Measurements from ENCODE around the gene LRPPRC.
"Not testable (repeated sequence)": the region's sequence is repeated elsewhere in the genome, so short reads cannot be mapped to it uniquely, and the experiment has no call there.

LRPPRC gene

DNA sequence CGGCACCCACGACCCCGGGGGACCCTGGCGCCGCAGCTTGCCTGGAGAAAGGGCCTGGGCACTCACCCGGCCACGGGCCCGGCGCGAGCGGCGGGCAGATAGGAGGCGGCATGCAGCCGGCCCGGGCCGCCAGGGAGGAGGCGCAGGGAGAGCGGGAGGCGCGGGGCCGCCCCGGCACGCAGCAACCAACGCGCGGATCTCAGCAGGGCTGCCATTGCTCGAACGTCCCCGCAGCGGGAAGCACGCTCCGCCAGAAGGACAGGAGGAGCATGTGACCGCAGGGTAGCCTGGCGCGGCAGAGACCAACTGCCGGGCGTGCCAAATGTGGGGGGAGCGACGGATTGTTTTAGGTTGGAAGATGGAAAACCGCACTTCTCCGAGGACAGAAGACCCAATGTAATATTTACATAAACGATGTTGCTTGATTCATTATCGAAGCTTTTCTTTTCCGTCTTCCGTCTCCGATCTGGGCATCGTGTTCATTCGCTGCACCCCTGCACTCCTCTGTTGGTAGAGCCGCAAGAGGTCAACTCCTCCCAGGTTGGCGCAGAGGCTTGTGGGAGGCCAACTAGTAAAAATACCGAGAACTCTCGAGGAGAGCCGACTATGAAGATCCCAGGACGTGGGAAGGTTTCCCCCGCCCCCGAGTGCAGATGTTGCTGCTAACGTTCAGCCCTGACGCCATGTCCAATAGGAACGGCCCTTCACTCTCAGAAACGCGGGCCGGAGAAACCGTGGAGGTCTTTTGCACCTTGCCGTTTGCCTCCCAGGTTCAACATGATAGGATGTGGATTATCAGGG, at the start of gene LRPPRC:
Gene LRPPRC (minus strand): TSS at position 257 of the 801 bp plus-strand sequence. CDS start 42 bp downstream, at position 215.
- H3K4me3 Mint-ChIP-seq: peak within 1 kb of the TSS; percentile 93
- no peaks in the 10 kb centered on the region for H3K9me3 Mint-ChIP-seq
- peak within 1 kb of the TSS; percentile 99 for H3K27ac Mint-ChIP-seq
- DNase-seq: peak; percentile 87
- ATAC-seq: peak; percentile 94
- no peaks in the 10 kb centered on the region for H3K27me3 Mint-ChIP-seq
- H3K4me1 Mint-ChIP-seq: peaks cover 48% of the 10 kb centered on the region
- peaks cover 45% of the 10 kb centered on the region for H3K36me3 Mint-ChIP-seq (ENCODE audit: low read depth)

DNA sequence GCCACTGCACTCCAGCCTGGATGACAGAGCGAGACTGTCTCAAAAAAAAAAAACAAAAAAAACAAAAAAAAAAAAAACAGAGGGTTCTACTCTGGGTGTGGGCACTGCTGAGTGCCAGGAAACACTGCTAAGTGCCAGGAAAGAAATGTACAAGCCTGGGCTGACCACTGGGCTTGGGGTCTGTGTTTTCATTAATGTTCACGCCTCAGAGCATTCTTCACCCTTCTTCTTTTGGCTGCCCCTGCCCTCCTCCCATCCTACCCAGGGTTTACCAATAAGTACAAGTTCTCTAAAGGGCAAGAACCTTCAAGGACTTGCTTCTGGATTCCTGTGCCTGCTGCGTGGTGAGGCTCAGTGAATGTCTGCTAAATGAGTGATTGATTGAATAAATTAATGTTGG, 49.3 kb upstream of the LRPPRC start:
- H3K27me3 Mint-ChIP-seq: no peaks in the 10 kb centered on the region
- H3K4me1 Mint-ChIP-seq: no peaks in the 10 kb centered on the region
- no peaks in the 10 kb centered on the region for H3K36me3 Mint-ChIP-seq (ENCODE audit: low read depth)
- no peaks in the 10 kb centered on the region for H3K9me3 Mint-ChIP-seq
- no peak overlapping the region for H3K27ac Mint-ChIP-seq
- no peak overlapping the region for H3K4me3 Mint-ChIP-seq
- DNase-seq (no peak), ATAC-seq (no peak)

DNA sequence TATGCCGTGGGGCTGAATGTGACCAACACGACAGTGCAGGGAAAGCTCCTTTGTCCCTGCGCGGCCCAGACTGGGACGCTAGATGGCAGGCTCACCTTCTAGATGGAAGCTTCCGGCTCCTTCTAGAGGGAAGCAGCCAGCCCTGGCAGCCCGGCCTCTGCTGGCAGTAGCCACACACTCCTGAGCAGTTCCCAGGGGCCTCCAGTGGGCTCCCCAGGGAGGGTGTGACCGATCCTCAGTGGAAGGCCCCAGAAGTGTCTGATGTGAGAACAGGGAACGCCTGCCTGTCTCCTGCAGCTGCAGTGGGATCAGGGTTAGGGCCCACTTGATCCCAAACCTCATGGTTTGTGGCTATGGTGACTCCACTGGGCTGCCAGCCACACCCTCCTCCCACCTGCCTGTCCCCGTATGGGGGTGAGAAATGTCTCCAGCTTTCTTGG, 48.5 kb upstream of the LRPPRC start:
- Mint-ChIP-seq H3K27ac (no peak overlapping the region), H3K36me3 (ENCODE audit: low read depth) (no peaks in the 10 kb centered on the region), H3K4me3 (no peak overlapping the region), H3K27me3 (no peaks in the 10 kb centered on the region), H3K4me1 (no peaks in the 10 kb centered on the region), H3K9me3 (no peaks in the 10 kb centered on the region)
- peak; percentile 100 for ATAC-seq
- peak; percentile 85 for DNase-seq

DNA sequence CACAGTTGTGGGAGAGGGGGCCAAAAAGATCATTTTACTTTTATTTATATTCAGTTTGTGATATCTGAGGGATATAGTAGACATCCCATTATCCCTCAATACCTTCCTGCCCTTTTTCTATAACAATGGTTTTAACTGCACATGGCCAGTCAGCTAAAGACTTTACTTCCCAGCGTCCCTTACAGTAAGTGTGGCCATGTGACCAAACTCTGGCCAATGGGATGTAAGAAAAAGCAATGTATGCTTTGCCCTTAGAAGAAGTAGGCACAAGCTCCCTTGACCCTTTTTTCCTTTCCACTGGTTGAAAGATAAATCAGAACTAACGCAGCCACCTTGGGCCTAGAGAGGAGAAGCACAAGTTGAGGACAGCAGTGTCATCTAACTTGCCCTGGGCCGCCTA, 44.6 kb upstream of the LRPPRC start:
- no peak overlapping the region for H3K27ac Mint-ChIP-seq
- H3K36me3 Mint-ChIP-seq (ENCODE audit: low read depth): no peaks in the 10 kb centered on the region
- H3K9me3 Mint-ChIP-seq: no peaks in the 10 kb centered on the region
- no peaks in the 10 kb centered on the region for H3K4me1 Mint-ChIP-seq
- H3K27me3 Mint-ChIP-seq: no peaks in the 10 kb centered on the region
- ATAC-seq (no peak), DNase-seq (no peak)
- H3K4me3 Mint-ChIP-seq: no peak overlapping the region

DNA sequence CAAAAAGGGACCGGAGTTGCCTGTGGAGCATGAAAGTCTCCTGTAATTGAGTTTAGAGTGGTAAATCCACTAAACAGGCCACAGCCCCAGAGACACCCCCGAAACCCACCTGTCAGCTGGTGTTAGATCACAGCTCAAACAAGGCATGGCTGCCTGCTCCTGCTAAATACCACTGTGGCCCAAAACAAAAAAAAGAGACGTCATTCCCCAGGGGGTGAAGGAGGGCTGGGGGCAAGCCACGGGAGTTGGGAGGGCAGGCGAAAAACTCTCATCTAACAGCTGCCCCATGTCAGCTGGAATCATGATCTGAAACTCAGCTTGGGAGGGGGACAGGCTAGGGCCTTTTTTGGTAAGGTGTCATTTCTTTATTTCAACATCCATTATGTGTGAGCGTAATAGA, 42.5 kb upstream of the LRPPRC start:
- H3K9me3 Mint-ChIP-seq: no peaks in the 10 kb centered on the region
- no peak for DNase-seq
- no peak overlapping the region for H3K27ac Mint-ChIP-seq
- no peaks in the 10 kb centered on the region for H3K36me3 Mint-ChIP-seq (ENCODE audit: low read depth)
- H3K4me3 Mint-ChIP-seq: no peak overlapping the region
- H3K4me1 Mint-ChIP-seq: no peaks in the 10 kb centered on the region
- ATAC-seq: no peak
- no peaks in the 10 kb centered on the region for H3K27me3 Mint-ChIP-seq

DNA sequence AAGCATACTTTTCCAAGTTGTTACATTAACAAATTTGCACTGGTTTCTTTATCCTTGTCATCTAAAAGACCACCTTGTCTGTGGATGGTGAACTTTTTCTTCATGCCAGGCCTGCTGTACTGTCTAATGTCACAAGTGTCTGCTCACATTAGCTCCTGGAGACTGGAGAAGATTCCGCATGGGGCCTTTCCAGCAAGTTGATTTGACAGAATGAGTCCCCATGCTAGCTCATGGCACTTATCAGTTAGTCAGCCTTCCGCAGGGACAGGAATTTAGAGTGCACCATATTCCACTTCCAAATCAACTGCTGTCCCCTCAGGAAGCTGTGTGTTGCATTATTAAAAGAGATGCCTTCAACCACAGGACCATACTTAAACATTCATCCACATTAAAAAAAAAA, 41.4 kb upstream of the LRPPRC start:
- H3K27ac Mint-ChIP-seq: no peak overlapping the region
- no peaks in the 10 kb centered on the region for H3K4me1 Mint-ChIP-seq
- H3K36me3 Mint-ChIP-seq (ENCODE audit: low read depth): no peaks in the 10 kb centered on the region
- H3K9me3 Mint-ChIP-seq: no peaks in the 10 kb centered on the region
- DNase-seq (no peak), ATAC-seq (no peak)
- H3K27me3 Mint-ChIP-seq: peaks cover 3% of the 10 kb centered on the region
- no peak overlapping the region for H3K4me3 Mint-ChIP-seq

DNA sequence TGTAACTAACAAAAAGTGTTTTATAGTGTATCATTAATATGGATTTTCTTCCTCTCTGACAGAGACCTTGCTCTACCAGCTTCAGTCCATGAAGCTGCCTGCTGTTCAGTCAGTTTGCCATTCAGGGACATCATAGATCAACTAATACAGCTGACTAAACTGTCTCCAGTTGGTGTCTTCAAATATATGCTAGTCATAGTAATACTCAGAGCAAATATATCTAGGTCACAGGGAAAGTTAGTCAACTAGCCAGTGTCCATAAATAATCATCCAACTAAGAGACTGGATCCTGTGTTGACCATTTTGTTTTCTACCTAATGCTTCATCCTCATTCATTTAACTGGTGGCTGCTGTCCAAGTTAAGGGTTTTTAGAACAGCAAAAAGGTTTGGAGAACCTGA, 38.2 kb upstream of the LRPPRC start:
- Mint-ChIP-seq H3K9me3 (no peaks in the 10 kb centered on the region), H3K4me1 (no peaks in the 10 kb centered on the region)

DNA sequence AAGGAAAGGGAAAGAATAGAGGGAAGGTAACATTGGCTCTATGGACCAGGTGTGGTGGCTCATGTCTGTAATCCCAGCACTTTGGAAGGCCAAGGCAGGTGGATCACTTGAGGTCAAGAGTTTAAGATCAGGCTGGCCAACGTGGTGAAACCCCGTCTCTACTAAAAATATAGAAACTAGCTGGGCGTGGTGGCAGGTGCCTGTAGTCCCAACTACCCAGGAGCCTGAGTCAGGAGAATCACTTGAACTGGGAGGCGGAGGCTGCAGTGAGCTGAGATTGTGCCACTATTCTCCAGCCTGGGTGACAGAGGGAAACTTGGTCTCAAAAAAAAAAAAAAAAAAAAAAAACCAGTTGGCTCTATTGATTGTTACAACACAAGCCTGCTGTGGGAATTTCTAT, 31.3 kb upstream of the LRPPRC start:
- H3K4me1 Mint-ChIP-seq; H3K4me3 Mint-ChIP-seq; H3K9me3 Mint-ChIP-seq; ATAC-seq; H3K27ac Mint-ChIP-seq; H3K36me3 Mint-ChIP-seq (ENCODE audit: low read depth); DNase-seq: not testable (repeated sequence)
- H3K27me3 Mint-ChIP-seq: peaks cover 13% of the 10 kb centered on the region

More for the DNA sequence above, 38.2 kb upstream of the LRPPRC start:
- no peak for ATAC-seq
- DNase-seq: no peak
- H3K4me3 Mint-ChIP-seq: no peak overlapping the region
- H3K27me3 Mint-ChIP-seq: peaks cover 12% of the 10 kb centered on the region
- H3K36me3 Mint-ChIP-seq (ENCODE audit: low read depth): no peaks in the 10 kb centered on the region
- no peak overlapping the region for H3K27ac Mint-ChIP-seq

DNA sequence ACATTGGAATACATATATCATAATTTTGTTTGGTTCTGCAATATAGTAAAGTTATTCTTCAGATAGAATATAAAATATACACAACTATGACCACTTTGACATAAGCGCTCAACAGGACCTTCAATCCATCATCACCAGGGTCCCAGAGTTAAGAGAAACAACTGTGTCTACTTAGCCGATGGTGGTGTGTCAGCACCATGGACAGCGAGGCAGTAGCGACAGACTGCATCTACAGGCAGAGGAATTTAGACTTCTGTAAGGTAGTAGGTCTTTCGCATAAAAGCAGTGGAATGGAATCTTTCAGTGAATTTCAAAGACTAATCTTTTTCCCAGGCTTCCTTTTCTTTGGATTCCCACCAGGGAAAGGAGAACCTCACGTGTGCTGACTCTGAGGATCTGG, 20.5 kb upstream of the LRPPRC start:
- Mint-ChIP-seq H3K36me3 (ENCODE audit: low read depth) (no peaks in the 10 kb centered on the region), H3K4me1 (no peaks in the 10 kb centered on the region), H3K27ac (no peak overlapping the region), H3K9me3 (no peaks in the 10 kb centered on the region), H3K4me3 (no peak overlapping the region), H3K27me3 (peaks cover 24% of the 10 kb centered on the region)
- ATAC-seq: no peak
- peak; percentile 58 for DNase-seq

DNA sequence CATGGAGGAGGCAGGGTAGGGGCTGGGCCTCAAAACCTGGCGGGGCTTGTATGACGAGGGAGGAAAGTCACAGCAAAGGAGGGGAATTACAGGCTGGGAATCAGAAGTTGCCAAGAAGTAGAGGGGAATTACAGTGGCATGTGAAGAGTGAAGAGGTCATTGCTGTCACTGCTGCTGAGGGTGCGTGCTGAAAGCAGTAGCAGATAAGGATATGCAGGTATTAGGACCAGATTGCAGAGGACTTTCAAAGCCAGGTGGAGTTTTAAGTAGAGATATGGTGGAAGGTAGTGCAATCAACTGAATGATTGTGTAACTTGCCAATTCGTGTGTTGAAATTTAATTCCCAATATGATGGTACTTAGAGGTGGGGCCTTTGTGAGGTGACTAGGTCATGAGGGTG, 19.4 kb upstream of the LRPPRC start:
- H3K36me3 Mint-ChIP-seq (ENCODE audit: low read depth): no peaks in the 10 kb centered on the region

DNA sequence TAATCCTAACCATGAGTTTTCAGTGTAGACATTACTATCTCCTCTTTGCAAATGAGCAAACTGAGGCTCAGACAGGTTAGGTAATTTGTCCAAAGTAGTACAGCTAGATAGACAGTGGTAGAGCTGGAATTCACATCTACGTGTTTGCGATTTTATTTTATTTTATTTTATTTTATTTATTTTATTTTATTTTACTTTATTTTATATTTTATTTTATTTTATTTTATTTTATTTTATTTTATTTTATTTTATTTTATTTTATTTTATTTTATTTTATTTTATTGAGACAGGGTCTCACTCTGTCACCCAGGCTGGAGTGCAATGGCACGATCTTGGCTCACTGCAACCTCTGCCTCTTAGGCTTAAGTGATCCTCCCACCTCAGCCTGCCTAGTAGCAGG, 17.4 kb upstream of the LRPPRC start:
- not testable (repeated sequence) for H3K9me3 Mint-ChIP-seq; DNase-seq; ATAC-seq; H3K36me3 Mint-ChIP-seq (ENCODE audit: low read depth); H3K4me3 Mint-ChIP-seq; H3K27ac Mint-ChIP-seq; H3K4me1 Mint-ChIP-seq
- H3K27me3 Mint-ChIP-seq: peaks cover 28% of the 10 kb centered on the region

More for the DNA sequence above, 19.4 kb upstream of the LRPPRC start:
- H3K27me3 Mint-ChIP-seq: peaks cover 28% of the 10 kb centered on the region
- no peaks in the 10 kb centered on the region for H3K9me3 Mint-ChIP-seq
- DNase-seq: no peak
- ATAC-seq: no peak
- no peak overlapping the region for H3K27ac Mint-ChIP-seq
- H3K4me3 Mint-ChIP-seq: no peak overlapping the region
- H3K4me1 Mint-ChIP-seq: no peaks in the 10 kb centered on the region

DNA sequence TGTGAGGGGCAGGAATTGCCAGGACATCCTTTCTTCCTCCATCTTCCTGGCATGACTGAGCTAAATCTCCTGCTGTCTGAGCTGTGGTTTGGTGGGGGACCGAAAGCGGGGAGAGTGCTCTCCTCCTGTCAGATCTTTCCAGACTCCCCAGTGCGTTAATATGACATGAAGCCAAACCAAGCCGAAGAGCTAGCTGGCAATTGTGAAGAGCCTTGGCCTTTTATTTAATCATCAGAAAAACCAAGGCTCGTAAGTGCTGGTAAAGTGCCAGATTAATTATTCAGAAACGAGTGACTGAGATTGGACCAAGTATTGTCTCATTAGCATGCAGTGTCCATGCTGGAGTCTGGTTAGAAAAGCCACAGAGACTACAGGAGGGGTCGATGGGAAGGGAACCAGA, 14.5 kb upstream of the LRPPRC start:
- no peak for DNase-seq
- ATAC-seq: no peak
- H3K27ac Mint-ChIP-seq: no peak overlapping the region
- no peaks in the 10 kb centered on the region for H3K9me3 Mint-ChIP-seq
- H3K36me3 Mint-ChIP-seq (ENCODE audit: low read depth): no peaks in the 10 kb centered on the region
- peaks cover 18% of the 10 kb centered on the region for H3K27me3 Mint-ChIP-seq
- no peak overlapping the region for H3K4me3 Mint-ChIP-seq
- peaks cover 8% of the 10 kb centered on the region for H3K4me1 Mint-ChIP-seq

DNA sequence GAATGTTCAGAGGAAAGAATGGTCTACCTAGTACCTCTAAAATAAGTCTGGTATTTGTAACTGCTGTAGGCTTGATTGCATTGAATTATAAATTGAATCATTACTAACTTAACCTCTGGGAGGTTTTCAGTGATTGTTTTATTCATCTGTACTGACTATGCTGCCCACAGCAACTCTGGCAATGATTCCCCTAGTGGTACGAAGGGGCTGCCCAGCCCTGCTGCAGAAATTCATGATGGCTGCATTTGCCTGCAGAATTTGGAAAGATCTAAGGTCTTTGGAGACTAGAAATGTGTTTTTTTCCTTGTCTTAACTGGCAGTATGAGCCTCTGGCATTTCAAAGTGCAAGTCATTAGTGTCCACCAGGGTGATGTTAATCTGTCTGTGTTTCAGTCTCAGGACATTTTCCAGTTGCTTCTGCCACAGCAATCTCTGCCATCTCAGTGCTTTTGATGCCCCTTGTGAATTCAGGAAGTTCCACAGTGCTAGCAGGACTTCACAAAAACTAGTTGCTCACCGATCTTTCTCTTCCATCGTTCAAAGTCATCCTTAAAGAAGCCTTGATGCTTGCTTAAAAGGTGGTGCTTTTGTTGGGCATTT, 13.4 kb upstream of the LRPPRC start:
- no peaks in the 10 kb centered on the region for H3K36me3 Mint-ChIP-seq (ENCODE audit: low read depth)
- DNase-seq: no peak
- ATAC-seq: no peak
- H3K4me1 Mint-ChIP-seq: peaks cover 16% of the 10 kb centered on the region
- no peak overlapping the region for H3K4me3 Mint-ChIP-seq
- no peak overlapping the region for H3K27ac Mint-ChIP-seq
- H3K9me3 Mint-ChIP-seq: no peaks in the 10 kb centered on the region
- H3K27me3 Mint-ChIP-seq: peaks cover 15% of the 10 kb centered on the region

DNA sequence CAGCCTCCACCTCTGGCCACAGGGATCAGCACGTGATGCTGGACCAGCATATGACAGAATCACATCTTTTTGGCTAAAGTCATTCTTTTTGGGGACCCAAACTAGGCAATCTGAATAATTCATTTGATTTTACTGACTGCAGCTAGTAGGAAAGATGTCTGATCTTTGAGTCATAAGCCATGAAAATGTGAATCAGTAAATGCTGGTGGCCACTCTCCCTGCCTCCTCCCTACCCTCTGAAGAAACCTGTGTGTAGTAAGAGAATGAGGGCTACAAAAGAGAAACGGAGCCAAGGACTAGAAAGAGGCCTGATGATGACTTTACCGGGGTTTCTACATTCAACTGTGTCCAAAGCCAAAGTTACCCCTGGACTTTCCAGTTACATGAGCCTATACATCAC, 10.1 kb upstream of the LRPPRC start:
- ATAC-seq: peak; percentile 54

More for the DNA sequence above, 10.1 kb upstream of the LRPPRC start:
- H3K27me3 Mint-ChIP-seq: peaks cover 6% of the 10 kb centered on the region
- no peaks in the 10 kb centered on the region for H3K9me3 Mint-ChIP-seq
- no peak for DNase-seq
- H3K36me3 Mint-ChIP-seq (ENCODE audit: low read depth): no peaks in the 10 kb centered on the region
- no peak overlapping the region for H3K4me3 Mint-ChIP-seq
- H3K27ac Mint-ChIP-seq: no peak overlapping the region
- peaks cover 16% of the 10 kb centered on the region for H3K4me1 Mint-ChIP-seq

All from activated naive CD8-positive, alpha-beta T cell treated with anti-CD3 and anti-CD28 coated beads, Interleukin-2, amount 50 U/mL, for 24 hours (primary cell).